Measurements from ENCODE around the gene TBC1D16. TPM values are rescaled to one million over a fixed set of nuclear protein-coding genes. Genes with fewer than 3 reads are reported as not detected.

TBC1D16 gene
- total RNA-seq, 1 donor from 2014 or later: 19.3 TPM

DNA sequence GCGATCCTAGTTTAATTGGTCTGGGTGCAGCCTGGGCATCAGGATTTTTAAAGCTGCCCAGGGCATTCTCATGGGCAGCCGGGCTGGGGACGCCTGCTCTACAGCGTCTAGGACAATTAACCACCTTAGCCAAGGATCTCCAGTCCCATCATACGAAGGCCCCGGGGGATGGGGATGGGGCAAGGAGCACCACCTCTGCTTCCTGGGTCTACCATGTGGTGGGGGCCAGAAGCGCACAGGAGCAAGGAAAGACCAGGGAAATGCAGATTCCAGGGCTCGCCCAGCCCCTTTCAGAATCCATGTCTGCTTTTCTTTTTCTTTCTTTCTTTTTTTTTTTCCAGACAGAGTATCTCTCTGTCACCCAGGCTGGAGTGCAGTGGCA, 29.3 kb downstream of the TBC1D16 start:
- Histone ChIP-seq H3K9ac (ENCODE audit: low read depth in 1 of 3, low read length in 3 of 3) (no peak overlapping the region), H3K4me3 (ENCODE audit: low read length in 3 of 3) (no peak overlapping the region), H3K4me1 (ENCODE audit: control insufficient read depth in 3 of 3, insufficient read depth in 3 of 3, low read length in 3 of 3) (peaks cover 7 to 11% (median 9%) of the 10 kb centered on the region in 3 donors), H3K36me3 (ENCODE audit: control insufficient read depth in 3 of 3, insufficient read depth in 3 of 3, low read length in 3 of 3) (peaks cover 0 to 4% (median 2%) of the 10 kb centered on the region in 3 donors), H3K27ac (ENCODE audit: low read depth, low read length) (no peak overlapping the region), H3K9me3 (ENCODE audit: control insufficient read depth in 3 of 3, low read length in 3 of 3) (no peaks in the 10 kb centered on the region), H3K27me3 (ENCODE audit: control insufficient read depth in 3 of 3, insufficient read depth in 3 of 3, low read length in 3 of 3) (no peaks in the 10 kb centered on the region)

DNA sequence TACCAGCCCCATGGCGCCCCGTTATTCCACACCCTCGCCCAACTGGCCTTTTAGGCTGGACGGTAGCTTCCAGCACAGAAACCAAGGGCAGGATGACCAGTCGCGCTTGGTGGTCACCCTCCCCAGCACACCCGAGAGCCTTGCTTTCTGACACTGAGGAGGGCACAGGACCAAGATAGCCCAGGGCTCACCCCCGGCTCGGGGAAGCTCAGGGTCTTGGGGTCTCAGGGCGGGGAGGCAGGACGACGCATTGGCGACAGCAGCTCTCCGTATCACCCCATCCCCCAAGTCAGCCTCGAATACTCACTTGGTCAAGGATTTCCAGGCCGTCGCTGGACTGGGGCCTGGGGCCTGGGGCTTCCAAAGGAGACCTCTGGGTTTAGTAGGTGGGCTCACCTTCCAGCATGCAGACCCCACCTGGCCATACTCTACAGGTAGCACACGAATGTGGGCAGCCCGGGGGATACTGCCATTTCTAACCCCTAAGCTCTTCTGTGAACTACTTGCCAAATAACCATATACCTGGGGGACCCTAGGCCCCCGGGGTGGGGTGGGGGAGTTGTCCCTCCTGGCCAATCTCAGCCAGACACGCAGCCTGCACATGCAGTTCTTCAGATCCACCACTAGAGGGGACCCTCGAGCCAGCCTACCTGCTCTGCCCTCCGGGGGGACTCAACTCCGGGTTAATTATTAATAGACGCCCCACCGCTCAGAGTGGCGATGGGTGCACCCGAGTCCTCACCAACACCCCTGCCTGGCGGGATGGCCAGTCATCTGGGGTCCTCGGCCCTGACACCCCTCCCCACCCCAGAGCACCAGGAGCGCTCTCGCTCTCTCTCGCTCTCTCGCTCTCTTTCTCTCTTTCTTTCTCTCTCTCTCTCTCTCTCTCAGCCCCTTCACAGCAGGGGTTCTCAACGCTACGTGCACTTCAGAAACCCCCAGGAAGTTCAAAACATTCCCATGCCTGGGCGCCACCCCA, 30.0 kb downstream of the TBC1D16 start:
- H3K27ac ChIP-seq (ENCODE audit: low read depth, low read length): no peak overlapping the region
- peaks cover 0 to 4% (median 2%) of the 10 kb centered on the region in 3 donors for H3K36me3 ChIP-seq (ENCODE audit: control insufficient read depth in 3 of 3, insufficient read depth in 3 of 3, low read length in 3 of 3)
- no peaks in the 10 kb centered on the region for H3K9me3 ChIP-seq (ENCODE audit: control insufficient read depth in 3 of 3, low read length in 3 of 3)
- H3K4me3 ChIP-seq (ENCODE audit: low read length in 3 of 3): no peak overlapping the region
- H3K27me3 ChIP-seq (ENCODE audit: control insufficient read depth in 3 of 3, insufficient read depth in 3 of 3, low read length in 3 of 3): peaks cover 0 to under 1% (median 0%) of the 10 kb centered on the region in 3 donors
- peaks cover 9 to 11% (median 11%) of the 10 kb centered on the region in 3 donors for H3K4me1 ChIP-seq (ENCODE audit: control insufficient read depth in 3 of 3, insufficient read depth in 3 of 3, low read length in 3 of 3)
- H3K9ac ChIP-seq (ENCODE audit: low read depth in 1 of 3, low read length in 3 of 3): no peak overlapping the region

DNA sequence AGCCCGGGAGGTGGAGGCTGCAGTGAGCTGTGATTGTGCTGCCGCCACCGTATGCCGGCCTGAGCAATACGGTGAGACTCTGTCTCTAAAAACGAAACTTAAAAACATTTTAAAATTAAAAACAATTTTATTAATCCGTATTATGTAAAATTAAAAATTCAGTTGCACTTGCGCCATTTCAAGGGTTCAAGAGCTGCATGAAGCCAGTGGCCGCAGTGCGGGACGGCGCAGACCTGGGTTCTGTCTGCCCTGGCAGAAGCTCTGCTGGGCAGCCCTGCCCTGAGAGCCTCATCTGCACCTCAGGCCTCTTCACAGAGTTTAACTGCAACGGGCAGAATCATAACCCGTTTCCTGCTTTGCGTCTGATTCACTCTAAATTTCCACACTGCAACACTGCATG, 31.7 kb downstream of the TBC1D16 start:
- Histone ChIP-seq H3K9ac (ENCODE audit: low read depth in 1 of 3, low read length in 3 of 3) (no peak overlapping the region), H3K27ac (ENCODE audit: low read depth, low read length) (no peak overlapping the region), H3K4me1 (ENCODE audit: control insufficient read depth in 3 of 3, insufficient read depth in 3 of 3, low read length in 3 of 3) (peaks cover 9 to 11% (median 10%) of the 10 kb centered on the region in 3 donors), H3K36me3 (ENCODE audit: control insufficient read depth in 3 of 3, insufficient read depth in 3 of 3, low read length in 3 of 3) (no peaks in the 10 kb centered on the region), H3K27me3 (ENCODE audit: control insufficient read depth in 3 of 3, insufficient read depth in 3 of 3, low read length in 3 of 3) (peaks cover 0 to 2% (median 0%) of the 10 kb centered on the region in 3 donors), H3K4me3 (ENCODE audit: low read length in 3 of 3) (no peak overlapping the region), H3K9me3 (ENCODE audit: control insufficient read depth in 3 of 3, low read length in 3 of 3) (no peaks in the 10 kb centered on the region)

DNA sequence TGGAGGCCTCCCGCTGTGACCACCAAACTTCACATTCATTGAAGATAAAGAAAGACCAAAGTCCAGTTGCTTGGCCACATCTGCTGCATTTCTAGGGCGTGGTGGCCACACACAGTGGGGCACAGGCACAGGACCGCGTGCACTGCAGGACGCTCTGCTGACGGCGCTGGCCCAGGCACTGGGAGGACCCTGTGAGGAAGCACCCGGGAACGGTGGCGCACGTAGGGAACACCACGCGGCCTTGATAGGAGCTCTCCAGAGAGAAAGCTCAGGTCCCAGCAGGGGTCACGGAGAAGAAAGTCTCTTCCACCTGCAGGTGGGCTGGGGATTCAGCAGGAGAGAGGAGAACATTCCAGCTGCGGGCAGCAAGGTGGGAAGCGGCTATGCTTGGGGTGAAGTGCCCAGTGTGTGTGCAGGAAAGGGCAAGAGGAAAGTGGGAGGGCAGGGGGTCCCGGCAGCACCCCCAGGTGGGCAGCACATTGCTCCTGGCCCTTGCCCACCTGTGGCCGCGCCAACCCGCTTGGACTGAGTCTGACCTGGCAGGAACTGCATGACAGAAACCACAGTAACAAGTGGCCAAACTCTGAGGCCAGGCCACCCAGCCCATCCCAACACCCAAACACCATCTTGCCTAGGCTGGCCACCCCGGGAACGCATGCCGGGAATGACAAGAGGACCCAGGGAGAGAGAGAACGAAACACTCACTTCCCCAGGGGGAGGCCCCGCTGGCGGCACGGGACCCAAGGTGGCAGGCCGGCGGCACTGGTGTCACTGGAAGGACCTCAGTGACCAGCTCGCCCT, 32.8 kb downstream of the TBC1D16 start:
- Histone ChIP-seq H3K9me3 (ENCODE audit: control insufficient read depth in 3 of 3, low read length in 3 of 3) (no peaks in the 10 kb centered on the region), H3K27ac (ENCODE audit: low read depth, low read length) (no peak overlapping the region), H3K27me3 (ENCODE audit: control insufficient read depth in 3 of 3, insufficient read depth in 3 of 3, low read length in 3 of 3) (peaks cover 0 to 2% (median 0%) of the 10 kb centered on the region in 3 donors), H3K4me1 (ENCODE audit: control insufficient read depth in 3 of 3, insufficient read depth in 3 of 3, low read length in 3 of 3) (peaks cover 0 to 4% (median 4%) of the 10 kb centered on the region in 3 donors), H3K36me3 (ENCODE audit: control insufficient read depth in 3 of 3, insufficient read depth in 3 of 3, low read length in 3 of 3) (no peaks in the 10 kb centered on the region), H3K9ac (ENCODE audit: low read depth in 1 of 3, low read length in 3 of 3) (no peak overlapping the region), H3K4me3 (ENCODE audit: low read length in 3 of 3) (no peak overlapping the region)

DNA sequence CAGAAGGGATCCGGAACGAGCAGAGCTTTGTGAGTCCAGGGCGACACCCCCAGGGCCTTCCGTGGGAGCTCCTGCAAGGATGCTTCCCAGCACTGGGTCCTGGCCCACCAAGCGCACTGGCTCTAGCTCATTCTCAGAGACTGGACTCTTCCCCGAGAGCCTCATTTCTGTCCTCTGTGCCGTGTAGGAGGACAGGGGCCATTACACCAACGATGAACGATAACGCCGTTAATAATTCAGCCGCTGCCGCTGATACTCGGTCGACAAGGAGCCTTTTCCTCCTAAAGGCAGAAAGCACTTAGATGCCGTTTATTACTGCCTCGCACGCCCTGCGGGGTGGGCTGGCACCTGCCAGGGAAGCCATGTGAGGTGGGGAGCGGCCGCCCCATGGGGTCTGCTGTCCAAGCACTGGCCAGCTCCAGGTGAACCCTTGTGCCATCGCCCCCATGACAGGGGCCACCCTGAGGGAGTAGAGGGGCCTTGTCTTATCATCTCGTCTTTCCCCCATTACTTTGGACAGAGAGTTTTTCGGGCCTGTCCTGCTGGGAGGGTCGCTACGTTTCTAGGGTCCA, 33.5 kb downstream of the TBC1D16 start:
- Histone ChIP-seq H3K27me3 (ENCODE audit: control insufficient read depth in 3 of 3, insufficient read depth in 3 of 3, low read length in 3 of 3) (peaks cover 0 to 2% (median 0%) of the 10 kb centered on the region in 3 donors), H3K4me1 (ENCODE audit: control insufficient read depth in 3 of 3, insufficient read depth in 3 of 3, low read length in 3 of 3) (peaks cover 0 to 4% (median 4%) of the 10 kb centered on the region in 3 donors), H3K4me3 (ENCODE audit: low read length in 3 of 3) (no peak overlapping the region), H3K36me3 (ENCODE audit: control insufficient read depth in 3 of 3, insufficient read depth in 3 of 3, low read length in 3 of 3) (no peaks in the 10 kb centered on the region), H3K9me3 (ENCODE audit: control insufficient read depth in 3 of 3, low read length in 3 of 3) (no peaks in the 10 kb centered on the region), H3K9ac (ENCODE audit: low read depth in 1 of 3, low read length in 3 of 3) (no peak overlapping the region), H3K27ac (ENCODE audit: low read depth, low read length) (no peak overlapping the region)

DNA sequence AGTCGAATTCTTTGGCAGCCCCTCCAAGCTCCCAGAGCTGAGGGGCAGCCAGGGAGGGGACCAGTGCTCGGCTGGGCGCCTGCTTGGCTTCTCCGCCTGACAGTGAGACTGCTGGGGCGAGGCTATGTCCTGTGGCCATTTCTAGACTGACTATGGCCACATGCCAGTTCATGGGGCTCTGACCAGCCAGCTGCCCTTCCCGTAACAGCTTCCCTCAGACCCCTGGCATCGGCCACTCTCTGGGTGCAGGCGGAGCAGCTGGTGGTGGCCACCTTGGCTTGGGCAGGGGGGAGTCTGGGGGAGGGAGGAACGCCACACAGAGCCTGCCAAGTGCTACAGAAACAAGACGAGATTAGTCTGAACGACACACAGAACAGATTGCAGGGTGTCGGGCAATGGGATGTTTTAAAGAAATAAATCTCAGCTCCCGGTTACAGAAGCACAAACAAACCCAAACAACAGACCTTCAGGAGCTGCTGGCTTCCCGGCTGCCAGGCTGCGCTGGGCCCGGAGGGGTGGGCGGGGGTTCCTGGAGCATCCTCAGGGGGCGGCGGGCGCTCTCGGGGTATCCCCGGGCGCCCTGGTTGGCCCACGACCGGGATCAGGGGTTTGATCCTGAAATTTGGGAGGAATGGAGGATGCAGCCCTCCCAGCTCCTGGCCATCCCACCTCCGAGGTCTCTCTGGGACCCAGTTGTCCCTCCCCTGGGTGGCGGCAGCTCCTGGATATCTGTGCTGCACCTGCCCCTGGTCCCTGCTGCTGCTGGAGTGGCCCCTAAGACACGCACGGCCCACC, 34.5 kb downstream of the TBC1D16 start:
- no peak overlapping the region for H3K9ac ChIP-seq (ENCODE audit: low read depth in 1 of 3, low read length in 3 of 3)
- peaks cover 0 to 4% (median 4%) of the 10 kb centered on the region in 3 donors for H3K4me1 ChIP-seq (ENCODE audit: control insufficient read depth in 3 of 3, insufficient read depth in 3 of 3, low read length in 3 of 3)
- H3K9me3 ChIP-seq (ENCODE audit: control insufficient read depth in 3 of 3, low read length in 3 of 3): no peaks in the 10 kb centered on the region
- no peaks in the 10 kb centered on the region for H3K36me3 ChIP-seq (ENCODE audit: control insufficient read depth in 3 of 3, insufficient read depth in 3 of 3, low read length in 3 of 3)
- no peak overlapping the region for H3K27ac ChIP-seq (ENCODE audit: low read depth, low read length)
- H3K27me3 ChIP-seq (ENCODE audit: control insufficient read depth in 3 of 3, insufficient read depth in 3 of 3, low read length in 3 of 3): peaks cover 0 to 2% (median 0%) of the 10 kb centered on the region in 3 donors
- no peak overlapping the region for H3K4me3 ChIP-seq (ENCODE audit: low read length in 3 of 3)

DNA sequence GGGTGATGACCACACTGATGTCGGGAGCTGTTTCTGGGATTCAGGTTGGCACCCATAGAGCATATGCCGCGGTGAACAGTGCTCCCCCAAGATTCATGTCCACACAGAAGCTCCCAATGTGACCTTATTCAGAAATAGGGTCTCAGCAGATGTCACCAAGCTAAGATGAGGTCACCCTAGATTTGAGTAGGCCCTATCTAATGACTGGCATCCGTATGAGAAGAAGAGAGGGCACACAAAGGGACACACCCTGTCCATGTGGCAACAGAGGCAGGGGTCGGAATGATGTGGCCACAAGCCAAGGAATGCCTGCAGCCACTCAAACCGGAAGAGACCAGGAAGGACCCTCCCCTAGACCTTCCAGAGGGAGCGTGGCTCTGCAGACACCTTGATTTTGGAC, 35.5 kb downstream of the TBC1D16 start:
- peaks cover 0 to 2% (median 0%) of the 10 kb centered on the region in 3 donors for H3K27me3 ChIP-seq (ENCODE audit: control insufficient read depth in 3 of 3, insufficient read depth in 3 of 3, low read length in 3 of 3)
- no peaks in the 10 kb centered on the region for H3K36me3 ChIP-seq (ENCODE audit: control insufficient read depth in 3 of 3, insufficient read depth in 3 of 3, low read length in 3 of 3)
- H3K4me3 ChIP-seq (ENCODE audit: low read length in 3 of 3): no peak overlapping the region
- no peak overlapping the region for H3K9ac ChIP-seq (ENCODE audit: low read depth in 1 of 3, low read length in 3 of 3)
- no peak overlapping the region for H3K27ac ChIP-seq (ENCODE audit: low read depth, low read length)
- no peaks in the 10 kb centered on the region for H3K9me3 ChIP-seq (ENCODE audit: control insufficient read depth in 3 of 3, low read length in 3 of 3)
- peaks cover 0 to 4% (median 0%) of the 10 kb centered on the region in 3 donors for H3K4me1 ChIP-seq (ENCODE audit: control insufficient read depth in 3 of 3, insufficient read depth in 3 of 3, low read length in 3 of 3)

DNA sequence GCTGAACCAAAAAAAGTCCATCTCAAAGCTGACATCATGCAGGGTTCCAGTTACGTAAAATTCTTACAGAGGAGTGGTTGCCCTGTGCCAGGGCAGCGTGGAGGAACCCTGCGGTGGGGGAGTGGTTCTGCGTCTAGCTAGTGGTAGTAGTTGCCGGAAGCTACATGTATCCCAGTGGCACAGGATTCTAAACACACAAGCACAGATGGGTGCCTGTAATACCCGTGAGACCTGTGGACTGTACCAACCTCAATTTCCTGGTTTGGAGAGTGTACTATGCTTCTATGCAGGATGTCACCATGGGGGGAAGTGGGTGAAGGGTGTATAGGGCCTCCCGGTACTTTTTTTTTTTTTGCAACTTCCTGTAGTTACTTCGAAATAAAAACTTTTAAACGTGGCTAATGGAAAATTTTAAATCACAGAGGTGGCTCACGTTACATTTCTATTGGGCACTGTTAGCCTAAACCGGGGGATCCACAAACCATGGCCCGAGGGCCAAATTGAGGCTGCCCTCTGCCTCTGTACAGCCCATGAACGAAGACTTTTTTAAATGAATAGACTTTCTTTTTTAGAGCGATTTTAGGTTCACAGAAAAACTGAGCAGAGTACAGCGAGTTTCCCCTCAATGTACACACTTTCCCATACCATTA, 38.5 kb downstream of the TBC1D16 start:
- no peak overlapping the region for H3K4me3 ChIP-seq (ENCODE audit: low read length in 3 of 3)
- no peak overlapping the region for H3K27ac ChIP-seq (ENCODE audit: low read depth, low read length)
- H3K4me1 ChIP-seq (ENCODE audit: control insufficient read depth in 3 of 3, insufficient read depth in 3 of 3, low read length in 3 of 3): peaks cover 11 to 23% (median 15%) of the 10 kb centered on the region in 3 donors
- H3K27me3 ChIP-seq (ENCODE audit: control insufficient read depth in 3 of 3, insufficient read depth in 3 of 3, low read length in 3 of 3): peaks cover 0 to 17% (median 2%) of the 10 kb centered on the region in 3 donors
- no peak overlapping the region for H3K9ac ChIP-seq (ENCODE audit: low read depth in 1 of 3, low read length in 3 of 3)
- H3K9me3 ChIP-seq (ENCODE audit: control insufficient read depth in 3 of 3, low read length in 3 of 3): no peaks in the 10 kb centered on the region
- H3K36me3 ChIP-seq (ENCODE audit: control insufficient read depth in 3 of 3, insufficient read depth in 3 of 3, low read length in 3 of 3): no peaks in the 10 kb centered on the region

DNA sequence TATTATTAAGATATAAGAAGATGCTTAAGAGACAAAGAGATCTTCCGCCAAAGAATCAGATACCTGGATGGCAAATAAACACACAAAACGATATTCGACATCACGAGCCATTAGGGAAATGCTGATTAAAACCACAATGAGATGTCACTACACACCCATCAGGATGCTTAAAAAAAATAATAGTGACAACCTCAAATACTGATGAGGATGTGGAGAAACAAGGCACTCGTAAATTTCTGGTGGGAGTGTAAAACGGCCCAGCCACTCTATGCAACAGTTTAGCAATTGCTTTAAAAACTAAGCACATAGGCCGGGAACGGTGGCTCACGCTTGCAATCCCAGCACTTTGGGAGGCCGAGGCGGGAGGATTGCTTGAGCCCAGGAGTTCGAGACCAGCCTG, 39.4 kb downstream of the TBC1D16 start:
- Histone ChIP-seq H3K4me1 (ENCODE audit: control insufficient read depth in 3 of 3, insufficient read depth in 3 of 3, low read length in 3 of 3) (peaks cover 13 to 26% (median 15%) of the 10 kb centered on the region in 3 donors), H3K27ac (ENCODE audit: low read depth, low read length) (no peak overlapping the region), H3K4me3 (ENCODE audit: low read length in 3 of 3) (no peak overlapping the region), H3K9me3 (ENCODE audit: control insufficient read depth in 3 of 3, low read length in 3 of 3) (no peaks in the 10 kb centered on the region), H3K9ac (ENCODE audit: low read depth in 1 of 3, low read length in 3 of 3) (no peak overlapping the region), H3K27me3 (ENCODE audit: control insufficient read depth in 3 of 3, insufficient read depth in 3 of 3, low read length in 3 of 3) (peaks cover under 1 to 21% (median 2%) of the 10 kb centered on the region in 3 donors), H3K36me3 (ENCODE audit: control insufficient read depth in 3 of 3, insufficient read depth in 3 of 3, low read length in 3 of 3) (no peaks in the 10 kb centered on the region)

Data from skeletal muscle tissue (tissue), 4 donors.